Panc1 (cell line): ENCODE measurements around the gene AGBL3.

ENCODE experiments used
- TF ChIP-seq, protein P1 (sequence below): fragments of 450-650 bp; IDR thresholded peaks from 2 replicates; pipeline ENCODE4 v1.5.1; 2017; ENCODE audit warnings: mild to moderate bottlenecking
- TF ChIP-seq, protein P2 (sequence below), 2 experiments: IDR thresholded peaks; 2 replicates each; pipeline ENCODE4 v1.6.1; 2011 to 2012; ENCODE audit warnings: low read depth in 2 of 2, control low read depth in 1 of 2, low read length in 1 of 2, mild to moderate bottlenecking in 1 of 2, moderate library complexity in 1 of 2; ENCODE audit not compliant: insufficient read depth in 1 of 2

DNA sequence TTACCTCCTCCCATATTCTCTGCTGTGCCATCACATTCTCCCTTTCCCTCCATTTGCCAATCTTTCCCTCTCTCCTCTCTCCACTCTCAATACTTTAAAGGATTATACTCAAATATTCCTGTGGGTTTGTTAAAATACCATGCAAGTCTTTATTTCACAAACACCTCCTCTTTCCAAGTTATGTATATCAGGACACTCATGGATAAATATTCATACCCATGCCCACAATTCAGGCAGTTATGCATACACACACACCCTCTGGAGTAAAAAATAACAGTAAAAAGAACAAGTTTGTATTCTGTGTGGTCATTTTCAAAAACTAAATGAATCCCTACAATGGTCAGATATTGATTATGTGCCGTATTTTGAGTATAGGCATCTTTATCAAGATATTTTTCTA lies 88.2 kb downstream of the AGBL3 start:
- TF ChIP-seq, protein P1, sequence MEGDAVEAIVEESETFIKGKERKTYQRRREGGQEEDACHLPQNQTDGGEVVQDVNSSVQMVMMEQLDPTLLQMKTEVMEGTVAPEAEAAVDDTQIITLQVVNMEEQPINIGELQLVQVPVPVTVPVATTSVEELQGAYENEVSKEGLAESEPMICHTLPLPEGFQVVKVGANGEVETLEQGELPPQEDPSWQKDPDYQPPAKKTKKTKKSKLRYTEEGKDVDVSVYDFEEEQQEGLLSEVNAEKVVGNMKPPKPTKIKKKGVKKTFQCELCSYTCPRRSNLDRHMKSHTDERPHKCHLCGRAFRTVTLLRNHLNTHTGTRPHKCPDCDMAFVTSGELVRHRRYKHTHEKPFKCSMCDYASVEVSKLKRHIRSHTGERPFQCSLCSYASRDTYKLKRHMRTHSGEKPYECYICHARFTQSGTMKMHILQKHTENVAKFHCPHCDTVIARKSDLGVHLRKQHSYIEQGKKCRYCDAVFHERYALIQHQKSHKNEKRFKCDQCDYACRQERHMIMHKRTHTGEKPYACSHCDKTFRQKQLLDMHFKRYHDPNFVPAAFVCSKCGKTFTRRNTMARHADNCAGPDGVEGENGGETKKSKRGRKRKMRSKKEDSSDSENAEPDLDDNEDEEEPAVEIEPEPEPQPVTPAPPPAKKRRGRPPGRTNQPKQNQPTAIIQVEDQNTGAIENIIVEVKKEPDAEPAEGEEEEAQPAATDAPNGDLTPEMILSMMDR: no peak
- TF ChIP-seq, protein P2, sequence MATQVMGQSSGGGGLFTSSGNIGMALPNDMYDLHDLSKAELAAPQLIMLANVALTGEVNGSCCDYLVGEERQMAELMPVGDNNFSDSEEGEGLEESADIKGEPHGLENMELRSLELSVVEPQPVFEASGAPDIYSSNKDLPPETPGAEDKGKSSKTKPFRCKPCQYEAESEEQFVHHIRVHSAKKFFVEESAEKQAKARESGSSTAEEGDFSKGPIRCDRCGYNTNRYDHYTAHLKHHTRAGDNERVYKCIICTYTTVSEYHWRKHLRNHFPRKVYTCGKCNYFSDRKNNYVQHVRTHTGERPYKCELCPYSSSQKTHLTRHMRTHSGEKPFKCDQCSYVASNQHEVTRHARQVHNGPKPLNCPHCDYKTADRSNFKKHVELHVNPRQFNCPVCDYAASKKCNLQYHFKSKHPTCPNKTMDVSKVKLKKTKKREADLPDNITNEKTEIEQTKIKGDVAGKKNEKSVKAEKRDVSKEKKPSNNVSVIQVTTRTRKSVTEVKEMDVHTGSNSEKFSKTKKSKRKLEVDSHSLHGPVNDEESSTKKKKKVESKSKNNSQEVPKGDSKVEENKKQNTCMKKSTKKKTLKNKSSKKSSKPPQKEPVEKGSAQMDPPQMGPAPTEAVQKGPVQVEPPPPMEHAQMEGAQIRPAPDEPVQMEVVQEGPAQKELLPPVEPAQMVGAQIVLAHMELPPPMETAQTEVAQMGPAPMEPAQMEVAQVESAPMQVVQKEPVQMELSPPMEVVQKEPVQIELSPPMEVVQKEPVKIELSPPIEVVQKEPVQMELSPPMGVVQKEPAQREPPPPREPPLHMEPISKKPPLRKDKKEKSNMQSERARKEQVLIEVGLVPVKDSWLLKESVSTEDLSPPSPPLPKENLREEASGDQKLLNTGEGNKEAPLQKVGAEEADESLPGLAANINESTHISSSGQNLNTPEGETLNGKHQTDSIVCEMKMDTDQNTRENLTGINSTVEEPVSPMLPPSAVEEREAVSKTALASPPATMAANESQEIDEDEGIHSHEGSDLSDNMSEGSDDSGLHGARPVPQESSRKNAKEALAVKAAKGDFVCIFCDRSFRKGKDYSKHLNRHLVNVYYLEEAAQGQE (IDR thresholded peaks at IDR 0.05; ENCODE audit: insufficient read depth in 1 of 2, low read depth in 2 of 2, low read length in 1 of 2): no peak
